HG02852 (cell line): ENCODE data around the gene FBP1.

Source experiments
- ATAC-seq: cut with Tn5 transposase; IDR thresholded peaks from one replicate; pipeline ENCODE4 v1.9.1; 2021; ENCODE audit warnings: mild to moderate bottlenecking, moderate library complexity; ENCODE audit not compliant: unreplicated experiment

Gene FBP1

GRCh38 chr9:94639061-94639998 is at the start of gene FBP1:
Gene FBP1, minus strand, starts transcription at chr9:94639518. Its CDS starts 208 bp downstream, at chr9:94639310.
- peak; percentile 55 for ATAC-seq

DNA sequence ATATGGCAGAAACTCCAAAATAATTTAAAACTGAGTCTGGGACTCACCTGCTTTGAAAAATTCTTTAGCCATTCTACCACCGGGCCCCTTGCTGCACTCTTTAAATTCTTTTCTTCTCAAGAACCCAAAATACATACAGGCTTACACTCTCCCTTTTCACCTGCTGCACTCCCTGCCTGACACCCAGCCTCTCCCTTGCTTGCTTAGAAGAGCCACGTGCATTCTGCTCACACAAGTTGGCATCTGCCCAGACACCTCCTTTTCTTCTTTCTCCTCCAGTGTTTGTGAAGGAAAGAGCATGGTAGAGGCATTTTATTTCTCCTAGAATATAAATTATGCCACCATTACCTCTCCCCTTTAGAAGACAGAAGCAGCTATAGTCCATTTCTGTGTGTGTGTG is 48.1 kb upstream of the FBP1 start:
- ATAC-seq, result no peak

DNA sequence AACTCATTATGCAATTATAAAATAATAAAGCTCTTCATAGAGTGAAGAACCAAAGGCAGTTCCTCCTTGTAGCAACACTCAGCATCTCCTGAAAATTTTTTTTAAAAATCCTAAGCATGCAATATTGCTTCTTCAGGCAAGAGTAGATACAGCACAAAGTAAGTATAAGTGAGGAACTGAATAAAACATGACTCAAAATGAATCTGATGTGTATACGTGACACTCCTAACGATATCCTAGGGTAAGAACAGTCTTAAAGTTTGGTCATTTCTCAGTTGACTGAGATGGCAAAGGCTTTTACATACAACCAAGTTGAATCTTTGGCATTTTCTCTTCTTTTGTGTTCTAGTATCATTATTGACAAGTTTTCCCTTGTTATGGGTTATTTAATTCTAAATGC is 46.0 kb upstream of the FBP1 start:
- no peak for ATAC-seq

- no peak for ATAC-seq
Measured at GRCh38 chr9:94681508-94681907, 42.2 kb upstream of the FBP1 start.

GRCh38 chr9:94680621-94681020 is 41.3 kb upstream of the FBP1 start:
- ATAC-seq, result no peak

DNA sequence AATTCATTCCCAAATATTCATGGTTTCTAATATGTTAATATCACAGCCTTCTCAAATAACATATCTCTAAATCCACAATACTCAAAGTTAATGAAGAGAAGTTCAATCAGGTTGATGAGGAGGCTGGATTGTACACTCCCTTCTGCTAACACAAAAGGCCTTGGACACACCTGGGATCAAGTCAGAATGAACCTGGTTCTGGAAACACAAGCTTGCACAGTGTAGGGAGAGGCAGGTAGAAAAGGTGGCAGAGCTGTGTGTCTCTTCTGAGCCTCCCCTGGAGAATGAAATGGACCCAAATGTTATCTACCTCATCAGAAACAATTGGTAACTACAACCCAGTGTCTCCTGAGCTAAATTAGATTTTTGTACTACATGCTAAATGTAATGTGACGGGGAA is 40.7 kb upstream of the FBP1 start:
- no peak for ATAC-seq

- no peak for ATAC-seq
Measured at GRCh38 chr9:94679587-94679986, 40.3 kb upstream of the FBP1 start.

GRCh38 chr9:94677929-94678328 is 38.6 kb upstream of the FBP1 start:
- ATAC-seq, result no peak

GRCh38 chr9:94676446-94677131 is 37.3 kb upstream of the FBP1 start:
- no peak for ATAC-seq

GRCh38 chr9:94675008-94675881 is 35.9 kb upstream of the FBP1 start:
- ATAC-seq, result no peak

DNA sequence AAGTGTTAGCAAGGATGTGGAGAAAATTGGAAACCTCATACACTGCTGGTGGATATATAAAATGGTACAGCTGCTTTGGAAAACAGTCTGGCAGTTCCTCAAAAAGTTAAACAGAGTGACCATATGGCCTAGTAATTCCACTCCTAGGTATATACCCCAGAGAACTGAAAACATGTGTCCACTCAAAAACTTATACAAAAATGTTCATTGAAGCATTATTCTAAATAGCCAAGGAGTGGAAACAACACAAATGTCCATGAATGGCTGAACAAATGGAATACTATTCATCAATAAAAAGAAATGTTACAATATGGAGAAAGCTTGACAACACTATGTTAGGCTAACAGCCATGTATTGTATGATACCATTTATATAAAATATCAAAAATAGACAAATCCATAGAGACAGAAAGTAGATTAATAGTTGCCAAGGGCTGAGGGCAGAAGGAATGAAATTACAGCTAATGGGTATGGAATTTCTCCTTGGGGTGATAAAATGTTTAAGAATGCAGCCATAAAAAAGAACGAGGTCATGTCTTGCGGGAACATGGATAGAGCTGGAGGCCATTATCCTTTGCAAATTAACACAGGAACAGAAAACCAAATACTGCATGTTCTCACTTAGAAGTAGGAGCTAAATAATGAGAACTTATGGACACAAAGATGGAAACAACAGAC is 33.6 kb upstream of the FBP1 start:
- ATAC-seq, result no peak

DNA sequence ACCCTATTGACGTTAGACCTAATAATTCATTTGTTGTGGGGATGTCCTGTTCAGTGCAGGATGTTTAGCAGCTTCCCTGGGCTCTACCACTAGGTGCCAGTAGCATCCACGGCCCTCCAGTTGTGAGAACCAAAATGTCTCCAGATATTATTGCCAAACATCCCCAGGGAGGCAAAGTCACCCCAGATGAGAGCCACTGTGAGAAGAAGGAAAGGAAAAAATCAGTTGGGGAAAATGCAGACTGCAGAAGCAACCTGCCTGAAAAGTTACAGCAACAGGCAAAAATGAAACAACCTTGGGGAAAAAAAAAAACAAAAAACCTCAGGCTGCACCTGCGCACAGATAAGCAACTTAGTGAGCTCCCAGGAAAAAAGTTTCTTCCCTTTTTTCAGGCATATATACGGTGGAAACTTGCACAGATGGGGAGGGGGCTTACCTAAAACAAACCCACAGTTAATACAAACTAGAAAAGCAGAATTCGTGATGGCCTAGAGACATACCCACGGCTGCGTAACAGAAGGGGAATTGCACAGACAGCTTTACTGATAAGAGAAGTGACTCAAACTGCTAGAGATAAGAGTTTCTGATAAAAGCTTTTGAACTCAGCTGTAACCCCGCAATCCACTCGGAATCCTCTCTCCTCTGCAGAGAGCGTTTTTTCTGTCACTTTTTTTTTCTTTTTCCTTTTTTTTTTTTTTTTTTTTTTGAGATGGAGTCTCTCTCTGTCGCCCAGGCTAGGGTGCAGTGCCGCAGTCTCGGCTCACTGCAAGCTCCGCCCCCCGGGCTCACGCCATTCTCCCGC is 29.8 kb upstream of the FBP1 start:
- ATAC-seq, result peak; percentile 64

DNA sequence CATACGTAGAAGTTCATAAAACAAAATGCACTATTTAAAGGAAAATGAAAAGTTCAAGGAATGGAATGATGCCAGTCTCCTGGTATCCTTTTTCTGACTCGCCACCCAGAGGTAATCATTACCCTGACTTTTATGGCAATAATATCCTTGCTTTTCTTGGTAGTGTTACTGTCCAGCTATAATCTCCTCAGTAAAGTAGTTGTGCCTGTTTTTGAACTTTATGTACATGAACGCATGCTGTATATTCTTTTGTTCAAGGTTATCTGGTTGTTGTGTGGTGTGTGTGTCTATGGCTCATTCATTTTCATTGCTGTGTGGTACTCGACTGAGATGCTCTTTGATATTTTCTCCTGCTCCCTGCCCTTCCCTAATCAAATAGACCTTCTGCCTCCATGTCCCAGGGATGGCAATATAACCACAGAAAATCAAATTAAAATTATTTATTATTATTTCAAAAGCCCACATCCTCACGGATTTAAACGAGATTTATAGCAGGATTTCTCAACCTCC is 29.2 kb upstream of the FBP1 start:
- ATAC-seq, result no peak

- ATAC-seq, result no peak
Measured at GRCh38 chr9:94666364-94667099, 27.2 kb upstream of the FBP1 start.

GRCh38 chr9:94665613-94666012 is 26.3 kb upstream of the FBP1 start:
- ATAC-seq, result no peak

DNA sequence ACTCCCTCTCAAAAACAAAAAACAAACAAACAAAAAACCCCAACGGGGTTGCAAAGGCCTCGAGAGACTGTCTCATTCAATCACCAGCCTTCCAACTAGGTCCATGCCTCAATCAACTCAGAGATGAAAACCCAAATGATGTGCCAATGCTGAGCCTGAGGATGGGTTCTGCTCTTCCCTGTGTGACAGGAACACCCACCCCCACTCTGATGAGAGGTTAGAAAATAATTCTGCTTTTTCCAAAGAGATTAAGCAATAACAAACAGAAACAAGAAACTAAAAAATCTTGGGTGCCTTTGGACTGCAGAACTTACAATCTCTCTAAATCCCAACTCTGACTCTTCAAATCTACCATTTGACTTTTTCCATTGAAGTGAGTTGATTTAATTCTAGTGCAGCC is 25.5 kb upstream of the FBP1 start:
- no peak for ATAC-seq

- no peak for ATAC-seq
Measured at GRCh38 chr9:94663640-94664039, 24.3 kb upstream of the FBP1 start.

- ATAC-seq, result no peak
Measured at GRCh38 chr9:94663140-94663539, 23.8 kb upstream of the FBP1 start.
